Fibroblast of skin of right quadriceps (primary cell): Measurements from ENCODE around the gene STYXL1.
"Not testable (repeated sequence)": the region's sequence is repeated elsewhere in the genome, so short reads cannot be mapped to it uniquely, and the experiment has no call there.

ENCODE experiments used
- DNase-seq: peaks from one replicate; pipeline ENCODE4 v3.0.0-alpha.2; 2013

Gene STYXL1

GRCh38 chr7:76047811-76048667 is at the start of gene STYXL1, which contains the start of gene MDH2:
TSS of gene STYXL1 (minus strand) at chr7:76048000. CDS start at chr7:76030523, 17,477 bp downstream.
TSS of gene MDH2 (plus strand) at chr7:76048106. CDS start at chr7:76048161, 55 bp downstream.
- peak; percentile 91 for DNase-seq

- no peak for DNase-seq
These were observed 48.1 kb upstream of the STYXL1 start for GRCh38 chr7:76095908-76096307.

GRCh38 chr7:76094326-76094725 is 46.5 kb upstream of the STYXL1 start:
- DNase-seq, result not testable (repeated sequence)

GRCh38 chr7:76093531-76093930 is 45.7 kb upstream of the STYXL1 start:
- not testable (repeated sequence) for DNase-seq

- no peak for DNase-seq
These were observed 43.7 kb upstream of the STYXL1 start for GRCh38 chr7:76091506-76091905.

- no peak for DNase-seq
These were observed 42.2 kb upstream of the STYXL1 start for GRCh38 chr7:76089865-76090475.

GRCh38 chr7:76087362-76087791 is 39.6 kb upstream of the STYXL1 start:
- peak; percentile 94 for DNase-seq

- DNase-seq, result peak; percentile 27
These were observed 38.3 kb upstream of the STYXL1 start for GRCh38 chr7:76086070-76086469.

GRCh38 chr7:76084115-76084514 is 36.3 kb upstream of the STYXL1 start:
- DNase-seq, result not testable (repeated sequence)

- DNase-seq, result no peak
These were observed 32.4 kb upstream of the STYXL1 start for GRCh38 chr7:76080204-76080603.

- DNase-seq, result no peak
These were observed 29.6 kb upstream of the STYXL1 start for GRCh38 chr7:76077435-76077834.

GRCh38 chr7:76076995-76077394 is 29.2 kb upstream of the STYXL1 start:
- DNase-seq, result no peak

GRCh38 chr7:76074972-76075370 is 27.2 kb upstream of the STYXL1 start:
- DNase-seq, result no peak

GRCh38 chr7:76074306-76074971 is 26.6 kb upstream of the STYXL1 start:
- DNase-seq, result no peak

GRCh38 chr7:76073335-76073990 is 25.7 kb upstream of the STYXL1 start:
- no peak for DNase-seq

- DNase-seq, result no peak
These were observed 24.7 kb upstream of the STYXL1 start for GRCh38 chr7:76072243-76073148.

- no peak for DNase-seq
These were observed 23.8 kb upstream of the STYXL1 start for GRCh38 chr7:76071316-76072242.

GRCh38 chr7:76069238-76069638 is 21.4 kb upstream of the STYXL1 start:
- DNase-seq, result peak; percentile 86

GRCh38 chr7:76066716-76067503 is 19.1 kb upstream of the STYXL1 start:
- DNase-seq, result no peak
